Peyer's patch (tissue), 4 donors: ENCODE data around the gene PITRM1.

ENCODE experiments used
- CTCF ChIP-seq, 6 experiments: fragments of 450-650 bp in 4 of 6; fragments of 200-600 bp in 2 of 6; sonication (generic) in 1 of 6; IDR thresholded peaks; one replicate each; pipeline ENCODE4 v1.5.1; 2017 to 2019; ENCODE audit warnings: antibody characterized with exemption in 6 of 6, mild to moderate bottlenecking in 3 of 6, moderate library complexity in 1 of 6
- POLR2A ChIP-seq, 2 donors: fragments of 450-650 bp; IDR thresholded peaks; one replicate each; pipeline ENCODE4 v1.5.1; 2017; ENCODE audit warnings: antibody characterized with exemption in 2 of 2, mild to moderate bottlenecking in 2 of 2, moderate library complexity in 2 of 2

- TF ChIP-seq CTCF (IDR thresholded peaks at IDR 0.05) (no peak), POLR2A (IDR thresholded peaks at IDR 0.05) (no peak)
Measured at GRCh38 chr10:3196958-3197347, 24.4 kb upstream of the PITRM1 start.
